Measurements from ENCODE around the gene SUV39H2. TPM values are rescaled to one million over a fixed set of nuclear protein-coding genes. Genes with fewer than 3 reads are reported as not detected.
A peak's percentile ranks its signal among the peaks of the same experiment; 100 is the strongest.

The SUV39H2 gene
- total RNA-seq, 1 experiment from 2014 or later: 6.4 TPM

GRCh38 chr10:14952851-14953423 lies 74.3 kb downstream of the SUV39H2 start:
- H2AFZ ChIP-seq (ENCODE audit: low read length): no peak overlapping the region
- H4K20me1 ChIP-seq (ENCODE audit: low read length): no peaks in the 10 kb centered on the region
- no peaks in the 10 kb centered on the region for H3K27me3 ChIP-seq (ENCODE audit: low read length)
- H3K27ac ChIP-seq (ENCODE audit: low read length): peak overlapping the region; percentile 97
- intact Hi-C loops (cut with micrococcal nuclease): loop anchor here (5.0 kb wide), 1 partner anchor 71 kb away; no protein-coding TSS in a partner anchor
- ATAC-seq (no peak), DNase-seq (no peak)
- H3F3A ChIP-seq (ENCODE audit: low read length, unreplicated experiment): peaks cover 4% of the 10 kb centered on the region
- no peaks in the 10 kb centered on the region for H3K9me3 ChIP-seq (ENCODE audit: low read length)
- TF ChIP-seq CTCF (conservative IDR thresholded peaks at IDR 0.05; ENCODE audit: low read depth, low read length): no peak
- TF ChIP-seq EZH2phosphoT487 (IDR thresholded peaks at IDR 0.05; ENCODE audit: borderline replicate concordance, low read length): no peak
- no peak for TF ChIP-seq EZH2 (IDR thresholded peaks at IDR 0.05; ENCODE audit: low read length, unreplicated experiment)
- peak overlapping the region; percentile 72 for H3K4me3 ChIP-seq (ENCODE audit: low read length)
- TSS peak; percentile 41 for BruUV-seq (replicated peaks)
- H3K9ac ChIP-seq (ENCODE audit: low read length): peak overlapping the region; percentile 91
- peak overlapping the region; percentile 84 for H3K4me2 ChIP-seq (ENCODE audit: low read length)
- no peaks in the 10 kb centered on the region for H3K9me2 ChIP-seq (replicated peaks; ENCODE audit: low read length)
- ChIA-PET CTCF (interaction anchor here (0.5 kb wide), 1 partner anchor 19 kb away, joined by 5 read pairs; no protein-coding TSS in a partner anchor), POLR2A (ENCODE audit: unreplicated experiment) (interaction anchor here (0.5 to 0.8 kb wide), 4 partner anchors 74 to 146 kb away, joined by 3 to 55 read pairs (median 4); partner anchors contain the start of gene SUV39H2)
- H3K36me3 ChIP-seq (ENCODE audit: low read depth, low read length): no peaks in the 10 kb centered on the region
- peaks cover 13% of the 10 kb centered on the region for H3K4me1 ChIP-seq (ENCODE audit: insufficient read depth, low read length)
- peaks cover 40% of the 10 kb centered on the region for H3K79me2 ChIP-seq (ENCODE audit: low read length)

- DNase-seq: peak; percentile 12
- Histone ChIP-seq H3K36me3 (ENCODE audit: low read depth, low read length) (no peaks in the 10 kb centered on the region), H2AFZ (ENCODE audit: low read length) (peak overlapping the region; percentile 88), H3K4me1 (ENCODE audit: insufficient read depth, low read length) (peaks cover 13% of the 10 kb centered on the region), H3K27me3 (ENCODE audit: low read length) (no peaks in the 10 kb centered on the region), H3F3A (ENCODE audit: low read length, unreplicated experiment) (peaks cover 4% of the 10 kb centered on the region), H3K79me2 (ENCODE audit: low read length) (peaks cover 40% of the 10 kb centered on the region), H4K20me1 (ENCODE audit: low read length) (no peaks in the 10 kb centered on the region), H3K9me3 (ENCODE audit: low read length) (no peaks in the 10 kb centered on the region), H3K9ac (ENCODE audit: low read length) (peak overlapping the region; percentile 91), H3K4me3 (ENCODE audit: low read length) (peak overlapping the region; percentile 72), H3K27ac (ENCODE audit: low read length) (peak overlapping the region; percentile 97), H3K4me2 (ENCODE audit: low read length) (peak overlapping the region; percentile 84), H3K9me2 (replicated peaks; ENCODE audit: low read length) (no peaks in the 10 kb centered on the region)
- intact Hi-C loops (cut with micrococcal nuclease): loop anchor here (5.0 kb wide), 1 partner anchor 71 kb away; no protein-coding TSS in a partner anchor
- CTCF ChIA-PET: interaction anchor here (0.5 kb wide), 1 partner anchor 18 kb away, joined by 5 read pairs; no protein-coding TSS in a partner anchor
- BruUV-seq (replicated peaks): no TSS peak
- peak; percentile 41 for ATAC-seq
- TF ChIP-seq EZH2 (IDR thresholded peaks at IDR 0.05; ENCODE audit: low read length, unreplicated experiment) (no peak), EZH2phosphoT487 (IDR thresholded peaks at IDR 0.05; ENCODE audit: borderline replicate concordance, low read length) (no peak), CTCF (conservative IDR thresholded peaks at IDR 0.05; ENCODE audit: low read depth, low read length) (no peak)
- POLR2A ChIA-PET (ENCODE audit: unreplicated experiment): interaction anchor here (0.6 to 0.8 kb wide), 3 partner anchors 75 to 145 kb away, joined by 3 to 5 read pairs (median 4); partner anchors contain the start of gene SUV39H2
Measured at GRCh38 chr10:14953424-14954000, 74.8 kb downstream of the SUV39H2 start.

Other genes starting within 250 kb of the SUV39H2 start
- 33.5 and 36.6 TPM in 2 replicates for gene FAM107B, start 104.0 kb upstream of the SUV39H2 start, total RNA-seq (2014; rRNA removed)
- gene CDNF, start 40.8 kb upstream of the SUV39H2 start, total RNA-seq (2014; rRNA removed): 1.2 TPM in 1 of 2 replicates, not detected in the other
- gene HSPA14, start 40.6 kb upstream of the SUV39H2 start, total RNA-seq (2014; rRNA removed): 17.5 and 18.1 TPM in 2 replicates
- 8.2 and 10.7 TPM in 2 replicates for gene MSANTD7, start 40.6 kb upstream of the SUV39H2 start, total RNA-seq (2014; rRNA removed)
- 3.7 and 9.8 TPM in 2 replicates for gene DCLRE1C, start 75.2 kb downstream of the SUV39H2 start, total RNA-seq (2014; rRNA removed)
- 1.6 TPM in 1 of 2 replicates, not detected in the other for gene MEIG1, start 80.5 kb downstream of the SUV39H2 start, total RNA-seq (2014; rRNA removed)
- not detected in 2 replicates for gene OLAH, start 165.1 kb downstream of the SUV39H2 start, total RNA-seq (2014; rRNA removed)
- 3.3 and 5.4 TPM in 2 replicates for gene ACBD7, start 209.9 kb downstream of the SUV39H2 start, total RNA-seq (2014; rRNA removed)
- 8.5 and 9.9 TPM in 2 replicates for gene RPP38, start 218.5 kb downstream of the SUV39H2 start, total RNA-seq (2014; rRNA removed)

Data from PC-3 (cell line).